Hepatocyte (in vitro differentiated cells): ENCODE measurements around the gene HNRNPH3.

Experiments
- CTCF ChIP-seq: fragments of 200-600 bp; sonication (generic); IDR thresholded peaks from 2 replicates; pipeline ENCODE4 v1.5.1; 2016; ENCODE audit warnings: antibody characterized with exemption, mild to moderate bottlenecking; ENCODE audit not compliant: poor library complexity
- EZH2phosphoT487 ChIP-seq: fragments of 200-600 bp; sonication (generic); IDR thresholded peaks from one replicate; pipeline ENCODE4 v1.6.1; 2018; ENCODE audit warnings: antibody characterized with exemption, mild to moderate bottlenecking, low read depth, moderate library complexity; ENCODE audit not compliant: unreplicated experiment, severe bottlenecking

GRCh38 chr10:68340358-68341080 is 8.7 kb downstream of the HNRNPH3 start:
- no peak for TF ChIP-seq CTCF
- TF ChIP-seq EZH2phosphoT487 = no peak
